Esophagus muscularis mucosa (tissue), 4 donors: ENCODE measurements around the gene FILIP1L. TPM values are rescaled to one million over a fixed set of nuclear protein-coding genes. Genes with fewer than 3 reads are reported as not detected.
A peak's percentile ranks its signal among the peaks of the same experiment; 100 is the strongest.

Source experiments
- DNase-seq: peaks from one replicate; pipeline ENCODE4 v3.0.0-alpha.2; 2017; ENCODE audit errors: extremely low spot score
- H3K27ac ChIP-seq, 4 donors: fragments of 200-600 bp; sonication (generic); replicated peaks in 1 of 4; 1 replicate in 3 of 4; 2 replicates in 1 of 4; pipeline ENCODE4 v1.5.1; 2016 to 2019; ENCODE audit warnings: mild to moderate bottlenecking in 1 of 4
- H3K27me3 ChIP-seq, 4 donors: fragments of 200-600 bp; sonication (generic); one replicate each; pipeline versions ENCODE4 v1.5.1 to v1.6.0; 2016 to 2019
- H3K36me3 ChIP-seq, 4 donors: fragments of 200-600 bp; sonication (generic); one replicate each; pipeline ENCODE4 v1.5.1; 2016 to 2019
- H3K4me1 ChIP-seq, 4 donors: fragments of 200-600 bp; sonication (generic); one replicate each; pipeline ENCODE4 v1.5.1; 2016 to 2019
- H3K4me3 ChIP-seq, 4 donors: fragments of 200-600 bp; sonication (generic); 1 replicate in 2 of 4; 2 replicates in 2 of 4; pipeline ENCODE4 v1.5.1; 2016 to 2019; ENCODE audit warnings: mild to moderate bottlenecking in 4 of 4, moderate library complexity in 1 of 4
- H3K9me3 ChIP-seq, 4 donors: fragments of 200-600 bp; sonication (generic); 1 replicate in 3 of 4; 2 replicates in 1 of 4; pipeline ENCODE4 v1.5.1; 2016 to 2019
- CTCF ChIP-seq, 3 experiments: fragments of 200-600 bp in 2 of 3; fragments of 450-650 bp in 1 of 3; sonication (generic) in 2 of 3; IDR thresholded peaks; one replicate each; pipeline ENCODE4 v1.5.1; 2017 to 2019; ENCODE audit warnings: antibody characterized with exemption in 3 of 3, mild to moderate bottlenecking in 2 of 3, moderate library complexity in 1 of 3
- EP300 ChIP-seq: sonication (generic); formaldehyde crosslinking; IDR thresholded peaks from one replicate; pipeline ENCODE4 v1.6.1; 2017; ENCODE audit warnings: antibody characterized with exemption
- POLR2A ChIP-seq: fragments of 450-650 bp; IDR thresholded peaks from one replicate; pipeline ENCODE4 v1.6.1; 2017; ENCODE audit warnings: antibody characterized with exemption, moderate library complexity, mild to moderate bottlenecking, low read depth
- POLR2AphosphoS5 ChIP-seq, 2 donors: sonication (generic); formaldehyde crosslinking; IDR thresholded peaks; one replicate each; pipeline ENCODE4 v1.6.1; 2017; ENCODE audit warnings: antibody characterized with exemption in 2 of 2
- WGBS: methylation state at CpG from one replicate; pipeline ENCODE4 v1.1.5; 2018; 5-methylcytosine and 5-hydroxymethylcytosine counted together
- intact Hi-C: fragments of 100-400 bp; cut with DNase I; formaldehyde crosslinking; loops from one replicate; pipeline ENCODE4 v1.15.1; 2023
- total RNA-seq, 4 donors: library from RNA; depleted of rRNA; stranded (reverse); fragments of >200 nt; gene quantifications; one replicate each; pipeline versions ENCODE4 v1.1.0 to v1.2.1, GENCODE V29; 2016

The FILIP1L gene
- total RNA-seq, 4 donors from 2014 or later = 120 to 134 (median 127) TPM

GRCh38 chr3:99885851-99886250, 228.4 kb downstream of the FILIP1L start:
- no peak for TF ChIP-seq CTCF (IDR thresholded peaks at IDR 0.05)
- no peak for TF ChIP-seq POLR2AphosphoS5 (IDR thresholded peaks at IDR 0.05)
- peaks cover 21 to 41% (median 30%) of the 10 kb centered on the region in 4 donors for H3K4me1 ChIP-seq
- 92% methylated on average over 3 of the region's 3 CpGs for WGBS

GRCh38 chr3:99885085-99885484, 229.2 kb downstream of the FILIP1L start:
- 100% methylated on average over 1 of the region's 1 CpG for WGBS
- Histone ChIP-seq H3K4me1 (peaks cover 22 to 49% (median 35%) of the 10 kb centered on the region in 4 donors), H3K9me3 (no peaks in the 10 kb centered on the region), H3K36me3 (no peaks in the 10 kb centered on the region), H3K27ac (peak overlapping the region in 2 of 4 donors; percentile 3 to 7), H3K4me3 (no peak overlapping the region), H3K27me3 (no peaks in the 10 kb centered on the region)
- intact Hi-C loops = no loop called here
- no peak for DNase-seq
- no peak for TF ChIP-seq CTCF (IDR thresholded peaks at IDR 0.05)
- no peak for TF ChIP-seq POLR2A
- TF ChIP-seq POLR2AphosphoS5 (IDR thresholded peaks at IDR 0.05) = no peak
- no peak for TF ChIP-seq EP300

More at GRCh38 chr3:99885851-99886250, 228.4 kb downstream of the FILIP1L start:
- DNase-seq = no peak
- H3K9me3 ChIP-seq = no peaks in the 10 kb centered on the region
- H3K36me3 ChIP-seq = no peaks in the 10 kb centered on the region
- no peak overlapping the region for H3K27ac ChIP-seq
- no peaks in the 10 kb centered on the region for H3K27me3 ChIP-seq
- intact Hi-C loops = no loop called here
- H3K4me3 ChIP-seq = no peak overlapping the region

GRCh38 chr3:99884484-99884883, 229.8 kb downstream of the FILIP1L start:
- Histone ChIP-seq H3K4me1 (peaks cover 22 to 55% (median 35%) of the 10 kb centered on the region in 4 donors), H3K27ac (peak overlapping the region in 3 of 4 donors; percentile 3 to 14 (median 7)), H3K36me3 (no peaks in the 10 kb centered on the region), H3K4me3 (no peak overlapping the region), H3K27me3 (no peaks in the 10 kb centered on the region), H3K9me3 (no peaks in the 10 kb centered on the region)
- intact Hi-C loops = no loop called here
- DNase-seq = no peak
- TF ChIP-seq POLR2AphosphoS5 (IDR thresholded peaks at IDR 0.05) (no peak), CTCF (IDR thresholded peaks at IDR 0.05) (no peak), POLR2A (no peak), EP300 (no peak)
- WGBS = 61% methylated on average over 2 of the region's 2 CpGs

GRCh38 chr3:99883693-99884092, 230.6 kb downstream of the FILIP1L start:
- DNase-seq = no peak
- H3K27me3 ChIP-seq = no peaks in the 10 kb centered on the region
- no peak overlapping the region for H3K4me3 ChIP-seq
- peak overlapping the region in 3 of 4 donors; percentile 3 to 14 (median 5) for H3K27ac ChIP-seq
- H3K4me1 ChIP-seq = peaks cover 22 to 49% (median 34%) of the 10 kb centered on the region in 4 donors
- TF ChIP-seq EP300 (no peak), POLR2AphosphoS5 (IDR thresholded peaks at IDR 0.05) (no peak), POLR2A (no peak), CTCF (IDR thresholded peaks at IDR 0.05) (no peak)
- H3K9me3 ChIP-seq = no peaks in the 10 kb centered on the region
- H3K36me3 ChIP-seq = no peaks in the 10 kb centered on the region
- intact Hi-C loops = no loop called here
- 100% methylated on average over 1 of the region's 1 CpG for WGBS

- DNase-seq = no peak
- Histone ChIP-seq H3K27me3 (no peaks in the 10 kb centered on the region), H3K27ac (peak overlapping the region in 1 of 4 donors; percentile 14), H3K9me3 (no peaks in the 10 kb centered on the region), H3K36me3 (no peaks in the 10 kb centered on the region), H3K4me3 (no peak overlapping the region), H3K4me1 (peaks cover 22 to 46% (median 34%) of the 10 kb centered on the region in 4 donors)
- intact Hi-C loops = no loop called here
- WGBS = 80% methylated on average over 2 of the region's 2 CpGs
- TF ChIP-seq POLR2AphosphoS5 (IDR thresholded peaks at IDR 0.05) = no peak
- no peak for TF ChIP-seq POLR2A
- TF ChIP-seq CTCF (IDR thresholded peaks at IDR 0.05) = no peak
- no peak for TF ChIP-seq EP300
These were observed 231.2 kb downstream of the FILIP1L start for GRCh38 chr3:99883138-99883461.
